ENCODE results near the gene SNAI3.

SNAI3 gene

DNA sequence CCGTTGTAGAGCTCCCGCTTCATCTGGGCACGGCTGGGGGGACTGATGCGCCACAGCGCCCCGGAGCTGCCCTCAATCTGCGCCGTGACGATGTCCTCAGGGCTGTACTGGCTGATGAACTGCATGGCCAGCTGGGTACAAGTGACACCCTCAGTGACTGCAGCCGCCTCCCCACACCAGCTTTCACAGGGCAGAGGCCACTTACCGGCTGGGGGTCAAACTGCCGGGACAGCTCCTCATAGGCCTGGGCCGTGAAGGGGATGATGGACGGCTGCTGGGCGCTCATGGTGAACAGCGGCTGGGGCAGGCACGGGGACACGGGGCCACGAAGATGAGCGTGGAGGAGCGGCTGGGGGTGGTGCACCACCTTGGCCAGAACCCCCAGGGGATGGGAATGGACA lies 30.3 kb upstream of the SNAI3 start:
- no peaks in the 10 kb centered on the region for H3K9me3 ChIP-seq (ENCODE audit: control insufficient read depth, insufficient read depth, low read length)
- no peaks in the 10 kb centered on the region for H4K20me1 ChIP-seq (ENCODE audit: control insufficient read depth, insufficient read depth, low read depth, low read length)
- TF ChIP-seq EZH2phosphoT487 (IDR thresholded peaks at IDR 0.05; ENCODE audit: borderline replicate concordance, low read length) = no peak
- TF ChIP-seq, protein P1, sequence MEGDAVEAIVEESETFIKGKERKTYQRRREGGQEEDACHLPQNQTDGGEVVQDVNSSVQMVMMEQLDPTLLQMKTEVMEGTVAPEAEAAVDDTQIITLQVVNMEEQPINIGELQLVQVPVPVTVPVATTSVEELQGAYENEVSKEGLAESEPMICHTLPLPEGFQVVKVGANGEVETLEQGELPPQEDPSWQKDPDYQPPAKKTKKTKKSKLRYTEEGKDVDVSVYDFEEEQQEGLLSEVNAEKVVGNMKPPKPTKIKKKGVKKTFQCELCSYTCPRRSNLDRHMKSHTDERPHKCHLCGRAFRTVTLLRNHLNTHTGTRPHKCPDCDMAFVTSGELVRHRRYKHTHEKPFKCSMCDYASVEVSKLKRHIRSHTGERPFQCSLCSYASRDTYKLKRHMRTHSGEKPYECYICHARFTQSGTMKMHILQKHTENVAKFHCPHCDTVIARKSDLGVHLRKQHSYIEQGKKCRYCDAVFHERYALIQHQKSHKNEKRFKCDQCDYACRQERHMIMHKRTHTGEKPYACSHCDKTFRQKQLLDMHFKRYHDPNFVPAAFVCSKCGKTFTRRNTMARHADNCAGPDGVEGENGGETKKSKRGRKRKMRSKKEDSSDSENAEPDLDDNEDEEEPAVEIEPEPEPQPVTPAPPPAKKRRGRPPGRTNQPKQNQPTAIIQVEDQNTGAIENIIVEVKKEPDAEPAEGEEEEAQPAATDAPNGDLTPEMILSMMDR (IDR thresholded peaks at IDR 0.05; ENCODE audit: low read depth, low read length, poor library complexity, severe bottlenecking) = no peak
- H3K4me2 ChIP-seq (ENCODE audit: low read length) = no peak overlapping the region
- no peaks in the 10 kb centered on the region for H3K9me2 ChIP-seq (replicated peaks; ENCODE audit: control insufficient read depth, low read length)
- peaks cover 85% of the 10 kb centered on the region for H3K36me3 ChIP-seq (ENCODE audit: control insufficient read depth, low read length)
- H3K27ac ChIP-seq (ENCODE audit: low read depth, low read length) = no peak overlapping the region
- H3F3A ChIP-seq (ENCODE audit: control insufficient read depth, insufficient read depth) = no peaks in the 10 kb centered on the region; the same call in none of the 2 replicates
- no peak overlapping the region for H3K4me3 ChIP-seq (ENCODE audit: low read length)
- no peaks in the 10 kb centered on the region for H3K4me1 ChIP-seq (ENCODE audit: control insufficient read depth, low read length)
- no peaks in the 10 kb centered on the region for H3K27me3 ChIP-seq (ENCODE audit: control insufficient read depth, low read length)
- peaks cover 3% of the 10 kb centered on the region for H3K79me2 ChIP-seq (ENCODE audit: control insufficient read depth, low read length)

DNA sequence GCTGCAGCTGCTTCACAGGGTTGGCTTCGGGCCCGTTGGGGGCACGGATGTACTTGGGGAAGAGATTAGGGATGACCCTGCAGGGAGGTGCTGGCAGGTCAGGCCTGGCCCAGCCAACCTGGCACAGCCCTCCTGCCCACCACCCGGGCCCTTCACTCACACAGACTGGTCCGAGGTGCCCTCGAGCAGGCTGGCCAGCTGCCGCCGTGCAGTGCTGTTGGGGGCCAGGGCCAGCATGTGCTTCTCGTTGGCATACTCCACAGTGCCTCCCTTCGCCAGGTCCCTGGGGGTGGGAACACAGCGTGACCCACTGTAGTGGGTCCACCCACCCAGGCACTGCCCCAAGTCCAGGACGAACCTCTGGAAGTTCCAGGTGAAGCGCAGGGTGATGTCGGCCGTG lies 29.9 kb upstream of the SNAI3 start:
- H3K27me3 ChIP-seq (ENCODE audit: control insufficient read depth, low read length) = no peaks in the 10 kb centered on the region
- H3K9me2 ChIP-seq (replicated peaks; ENCODE audit: control insufficient read depth, low read length) = no peaks in the 10 kb centered on the region
- H3K9me3 ChIP-seq (ENCODE audit: control insufficient read depth, insufficient read depth, low read length) = no peaks in the 10 kb centered on the region
- H3K36me3 ChIP-seq (ENCODE audit: control insufficient read depth, low read length) = peaks cover 85% of the 10 kb centered on the region
- H3K4me3 ChIP-seq (ENCODE audit: low read length) = no peak overlapping the region
- no peaks in the 10 kb centered on the region; the same call in none of the 2 replicates for H3F3A ChIP-seq (ENCODE audit: control insufficient read depth, insufficient read depth)
- no peak for TF ChIP-seq EZH2phosphoT487 (IDR thresholded peaks at IDR 0.05; ENCODE audit: borderline replicate concordance, low read length)
- TF ChIP-seq, protein P1 (IDR thresholded peaks at IDR 0.05; ENCODE audit: low read depth, low read length, poor library complexity, severe bottlenecking) = no peak
- H3K4me1 ChIP-seq (ENCODE audit: control insufficient read depth, low read length) = no peaks in the 10 kb centered on the region
- no peak overlapping the region for H3K4me2 ChIP-seq (ENCODE audit: low read length)
- no peaks in the 10 kb centered on the region for H4K20me1 ChIP-seq (ENCODE audit: control insufficient read depth, insufficient read depth, low read depth, low read length)
- peaks cover 6% of the 10 kb centered on the region for H3K79me2 ChIP-seq (ENCODE audit: control insufficient read depth, low read length)
- no peak overlapping the region for H3K27ac ChIP-seq (ENCODE audit: low read depth, low read length)

DNA sequence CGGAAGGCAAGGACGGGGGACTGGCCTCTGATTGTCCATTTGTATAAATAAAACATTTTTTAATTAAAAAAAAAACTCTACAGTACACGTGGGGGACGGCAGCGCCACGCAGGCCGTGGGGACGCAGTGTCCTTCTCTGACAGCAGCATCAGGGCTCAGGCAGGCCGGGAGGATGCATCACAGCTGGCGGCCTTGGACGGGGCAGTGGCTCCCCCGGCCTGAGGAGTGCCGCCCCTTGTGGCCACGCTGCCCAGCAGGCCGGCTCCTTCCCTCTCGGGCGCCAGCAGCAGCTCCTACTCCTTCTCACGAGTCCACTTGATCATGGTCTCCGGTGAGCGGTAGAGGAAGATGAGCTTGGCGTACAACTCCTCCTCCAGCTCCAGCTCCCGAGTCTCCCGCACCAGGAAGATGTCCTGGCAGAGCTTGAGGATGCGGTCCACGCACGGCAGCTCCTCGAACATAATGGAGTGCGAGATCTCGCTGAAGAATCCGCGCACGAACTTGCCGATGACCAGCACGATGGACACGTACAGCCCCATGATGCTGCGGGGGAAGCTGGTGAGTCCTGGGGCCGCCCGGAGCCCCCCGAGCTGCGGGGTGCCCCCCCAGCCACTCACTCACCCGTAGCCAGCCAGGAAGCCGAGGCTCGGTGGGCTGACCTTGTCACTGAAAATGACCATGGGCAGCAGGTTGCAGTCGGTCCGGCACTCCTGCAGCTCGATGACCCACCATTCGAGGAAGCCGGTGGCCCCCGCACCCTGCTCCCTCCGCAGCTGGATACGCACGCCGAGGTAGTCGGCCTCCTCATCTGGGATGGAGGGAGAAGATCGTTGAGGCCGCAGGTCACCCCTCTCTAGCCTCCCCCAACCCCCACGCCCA lies 29.2 kb upstream of the SNAI3 start:
- H3K79me2 ChIP-seq (ENCODE audit: control insufficient read depth, low read length) = peaks cover 11% of the 10 kb centered on the region
- H3F3A ChIP-seq (ENCODE audit: control insufficient read depth, insufficient read depth) = no peaks in the 10 kb centered on the region; the same call in none of the 2 replicates
- H3K9me2 ChIP-seq (replicated peaks; ENCODE audit: control insufficient read depth, low read length) = no peaks in the 10 kb centered on the region
- H3K4me1 ChIP-seq (ENCODE audit: control insufficient read depth, low read length) = no peaks in the 10 kb centered on the region
- H3K4me2 ChIP-seq (ENCODE audit: low read length) = no peak overlapping the region
- peaks cover 82% of the 10 kb centered on the region for H3K36me3 ChIP-seq (ENCODE audit: control insufficient read depth, low read length)
- no peaks in the 10 kb centered on the region for H3K9me3 ChIP-seq (ENCODE audit: control insufficient read depth, insufficient read depth, low read length)
- no peaks in the 10 kb centered on the region for H4K20me1 ChIP-seq (ENCODE audit: control insufficient read depth, insufficient read depth, low read depth, low read length)
- no peak overlapping the region for H3K4me3 ChIP-seq (ENCODE audit: low read length)
- no peak overlapping the region for H3K27ac ChIP-seq (ENCODE audit: low read depth, low read length)
- no peaks in the 10 kb centered on the region for H3K27me3 ChIP-seq (ENCODE audit: control insufficient read depth, low read length)
- TF ChIP-seq, protein P1 (IDR thresholded peaks at IDR 0.05; ENCODE audit: low read depth, low read length, poor library complexity, severe bottlenecking) = no peak

Data from DOHH2 (cell line).